ENCODE data around the gene RAPGEF4.

DNA sequence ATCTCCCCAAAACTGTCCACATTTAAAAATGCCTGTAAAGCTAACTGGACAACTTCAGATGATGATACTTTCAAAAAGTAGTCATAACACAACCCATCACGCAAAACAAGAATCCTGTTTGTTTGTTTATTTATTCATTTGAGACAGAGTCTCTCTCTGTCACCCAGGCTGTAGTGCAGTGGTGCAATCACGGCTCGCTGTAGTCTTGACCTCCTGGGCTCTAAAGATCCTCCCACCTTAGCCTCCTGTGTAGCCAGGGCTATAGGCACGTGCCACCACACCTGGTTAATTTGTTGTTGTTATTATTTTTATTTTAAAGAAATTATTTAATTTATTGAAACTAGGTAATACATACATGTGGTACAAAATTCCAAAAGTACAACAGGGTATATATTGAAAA lies 94.8 kb downstream of the RAPGEF4 start:
- no peak for TF ChIP-seq POLR2A (IDR thresholded peaks at IDR 0.05)
- TF ChIP-seq, protein P1, sequence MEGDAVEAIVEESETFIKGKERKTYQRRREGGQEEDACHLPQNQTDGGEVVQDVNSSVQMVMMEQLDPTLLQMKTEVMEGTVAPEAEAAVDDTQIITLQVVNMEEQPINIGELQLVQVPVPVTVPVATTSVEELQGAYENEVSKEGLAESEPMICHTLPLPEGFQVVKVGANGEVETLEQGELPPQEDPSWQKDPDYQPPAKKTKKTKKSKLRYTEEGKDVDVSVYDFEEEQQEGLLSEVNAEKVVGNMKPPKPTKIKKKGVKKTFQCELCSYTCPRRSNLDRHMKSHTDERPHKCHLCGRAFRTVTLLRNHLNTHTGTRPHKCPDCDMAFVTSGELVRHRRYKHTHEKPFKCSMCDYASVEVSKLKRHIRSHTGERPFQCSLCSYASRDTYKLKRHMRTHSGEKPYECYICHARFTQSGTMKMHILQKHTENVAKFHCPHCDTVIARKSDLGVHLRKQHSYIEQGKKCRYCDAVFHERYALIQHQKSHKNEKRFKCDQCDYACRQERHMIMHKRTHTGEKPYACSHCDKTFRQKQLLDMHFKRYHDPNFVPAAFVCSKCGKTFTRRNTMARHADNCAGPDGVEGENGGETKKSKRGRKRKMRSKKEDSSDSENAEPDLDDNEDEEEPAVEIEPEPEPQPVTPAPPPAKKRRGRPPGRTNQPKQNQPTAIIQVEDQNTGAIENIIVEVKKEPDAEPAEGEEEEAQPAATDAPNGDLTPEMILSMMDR (IDR thresholded peaks at IDR 0.05) = no peak

Measured in stomach (tissue), 4 donors.